ENCODE data around the gene TNRC6A. TPM values are rescaled to one million over a fixed set of nuclear protein-coding genes. Genes with fewer than 3 reads are reported as not detected.

TNRC6A gene
- total RNA-seq, 1 experiment from 2014 or later: 84.8 TPM

DNA sequence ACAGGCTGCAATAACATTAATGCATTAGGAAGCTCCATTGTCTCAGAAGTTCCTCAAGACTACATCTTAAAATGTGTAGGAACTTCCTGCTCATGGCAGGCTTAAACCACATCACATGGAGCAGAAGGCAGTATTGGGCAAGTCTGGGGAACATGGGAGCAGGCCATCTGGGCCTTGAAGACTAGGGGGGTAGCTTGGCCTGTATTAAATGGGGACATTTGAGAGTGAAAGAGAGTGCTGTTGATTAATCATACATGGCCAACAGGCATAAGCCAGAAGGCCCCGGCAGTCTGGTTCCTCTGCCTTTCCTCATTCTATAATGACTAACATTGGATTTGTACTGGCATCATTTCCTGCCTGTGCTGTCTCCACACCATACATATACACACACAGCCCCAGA, 91.1 kb downstream of the TNRC6A start:
- peaks cover 5% of the 10 kb centered on the region; the same call in 1 of the 2 replicates for H4K20me1 ChIP-seq (ENCODE audit: insufficient read depth)
- ChIA-PET CTCF (interaction anchor here (0.5 kb wide), 1 partner anchor 366 kb away, joined by 6 read pairs; no protein-coding TSS in a partner anchor), POLR2A (ENCODE audit: unreplicated experiment) (no interaction called here)
- no peak overlapping the region for H3K4me3 ChIP-seq
- no peaks in the 10 kb centered on the region for H3K27me3 ChIP-seq (ENCODE audit: insufficient read depth, low read depth)
- no TSS peak for BruUV-seq (replicated peaks)
- no peak overlapping the region for H3K27ac ChIP-seq
- no peaks in the 10 kb centered on the region for H3K79me2 ChIP-seq (ENCODE audit: low read depth)
- H3K4me1 ChIP-seq (replicated peaks; ENCODE audit: insufficient read depth): no peaks in the 10 kb centered on the region
- H3K4me2 ChIP-seq: no peak overlapping the region
- no peaks in the 10 kb centered on the region for H3K9me2 ChIP-seq (ENCODE audit: insufficient read depth)
- intact Hi-C loops (cut with micrococcal nuclease; ENCODE audit: unreplicated experiment): no loop called here
- DNase-seq: no peak
- H3K9me3 ChIP-seq (ENCODE audit: insufficient read depth, low read depth): no peaks in the 10 kb centered on the region
- no peak for TF ChIP-seq CTCF (conservative IDR thresholded peaks at IDR 0.05)
- no peak for TF ChIP-seq EZH2 (IDR thresholded peaks at IDR 0.05; ENCODE audit: low read depth)
- H3K36me3 ChIP-seq (ENCODE audit: low read depth): peaks cover 29% of the 10 kb centered on the region
- peaks cover 8% of the 10 kb centered on the region for H3F3A ChIP-seq (ENCODE audit: insufficient read depth, low read depth)
- H2AFZ ChIP-seq: no peak overlapping the region

DNA sequence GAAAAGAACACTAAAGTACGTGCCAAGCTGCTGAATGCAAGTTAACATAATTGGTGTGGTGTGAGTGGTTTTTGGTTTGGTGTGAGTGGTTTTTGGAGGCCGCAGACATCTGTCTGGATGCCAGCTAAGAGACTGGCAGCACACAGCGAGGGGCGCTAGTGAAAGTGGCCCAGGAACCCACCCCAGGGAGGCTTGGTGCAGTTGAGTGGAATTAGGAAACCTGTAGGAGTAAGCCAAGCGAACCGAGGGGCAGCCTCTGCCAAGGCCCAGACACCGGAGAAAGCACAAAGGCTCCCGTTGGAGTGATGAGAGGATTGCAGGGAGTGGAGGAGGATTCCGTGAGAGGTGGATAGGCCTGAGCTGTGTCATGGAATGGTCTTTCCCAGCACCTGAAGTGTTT, 91.7 kb downstream of the TNRC6A start:
- intact Hi-C loops (cut with micrococcal nuclease; ENCODE audit: unreplicated experiment): no loop called here
- no peaks in the 10 kb centered on the region for H3K4me1 ChIP-seq (replicated peaks; ENCODE audit: insufficient read depth)
- no peaks in the 10 kb centered on the region for H3K9me3 ChIP-seq (ENCODE audit: insufficient read depth, low read depth)
- ChIA-PET CTCF (interaction anchor here (0.5 kb wide), 1 partner anchor 366 kb away, joined by 6 read pairs; no protein-coding TSS in a partner anchor), POLR2A (ENCODE audit: unreplicated experiment) (interaction anchor here (0.6 kb wide), 1 partner anchor 9 kb away, joined by 4 read pairs; no protein-coding TSS in a partner anchor)
- TF ChIP-seq CTCF (conservative IDR thresholded peaks at IDR 0.05) (no peak), EZH2 (IDR thresholded peaks at IDR 0.05; ENCODE audit: low read depth) (no peak)
- peaks cover 13% of the 10 kb centered on the region for H3F3A ChIP-seq (ENCODE audit: insufficient read depth, low read depth)
- H3K4me3 ChIP-seq: no peak overlapping the region
- H3K4me2 ChIP-seq: no peak overlapping the region
- no peaks in the 10 kb centered on the region for H3K79me2 ChIP-seq (ENCODE audit: low read depth)
- peaks cover 6% of the 10 kb centered on the region; the same call in 1 of the 2 replicates for H4K20me1 ChIP-seq (ENCODE audit: insufficient read depth)
- no peak overlapping the region for H2AFZ ChIP-seq
- no peaks in the 10 kb centered on the region for H3K27me3 ChIP-seq (ENCODE audit: insufficient read depth, low read depth)
- no peak for DNase-seq
- BruUV-seq (replicated peaks): no TSS peak
- no peaks in the 10 kb centered on the region for H3K9me2 ChIP-seq (ENCODE audit: insufficient read depth)
- peaks cover 35% of the 10 kb centered on the region for H3K36me3 ChIP-seq (ENCODE audit: low read depth)
- H3K27ac ChIP-seq: no peak overlapping the region

GRCh38 chr16:24822542-24822941, 93.1 kb downstream of the TNRC6A start:
- H3K4me2 ChIP-seq: no peak overlapping the region
- no TSS peak for BruUV-seq (replicated peaks)
- H3K9me2 ChIP-seq (ENCODE audit: insufficient read depth): no peaks in the 10 kb centered on the region
- H3K4me3 ChIP-seq: no peak overlapping the region
- H3K4me1 ChIP-seq (replicated peaks; ENCODE audit: insufficient read depth): no peaks in the 10 kb centered on the region
- H3K36me3 ChIP-seq (ENCODE audit: low read depth): peaks cover 31% of the 10 kb centered on the region
- H3F3A ChIP-seq (ENCODE audit: insufficient read depth, low read depth): peaks cover 15% of the 10 kb centered on the region
- intact Hi-C loops (cut with micrococcal nuclease; ENCODE audit: unreplicated experiment): no loop called here
- no peak for DNase-seq
- H3K9me3 ChIP-seq (ENCODE audit: insufficient read depth, low read depth): no peaks in the 10 kb centered on the region
- H3K79me2 ChIP-seq (ENCODE audit: low read depth): no peaks in the 10 kb centered on the region
- H4K20me1 ChIP-seq (ENCODE audit: insufficient read depth): peaks cover 6% of the 10 kb centered on the region; the same call in 1 of the 2 replicates
- no peak overlapping the region for H2AFZ ChIP-seq
- CTCF ChIA-PET: no interaction called here
- no peak overlapping the region for H3K27ac ChIP-seq
- no peak for TF ChIP-seq CTCF (conservative IDR thresholded peaks at IDR 0.05)
- no peak for TF ChIP-seq EZH2 (IDR thresholded peaks at IDR 0.05; ENCODE audit: low read depth)
- H3K27me3 ChIP-seq (ENCODE audit: insufficient read depth, low read depth): no peaks in the 10 kb centered on the region
- POLR2A ChIA-PET (ENCODE audit: unreplicated experiment): no interaction called here
